ENCODE measurements around the gene ADAD2.

The ADAD2 gene

GRCh38 chr16:84178146-84178765 is 12.7 kb upstream of the ADAD2 start:
- TF ChIP-seq CTCF (IDR thresholded peaks at IDR 0.05) (no peak), ZFX (IDR thresholded peaks at IDR 0.05; ENCODE audit: borderline replicate concordance) (no peak)
- H3K27ac ChIP-seq, result peak overlapping the region; percentile 65

DNA sequence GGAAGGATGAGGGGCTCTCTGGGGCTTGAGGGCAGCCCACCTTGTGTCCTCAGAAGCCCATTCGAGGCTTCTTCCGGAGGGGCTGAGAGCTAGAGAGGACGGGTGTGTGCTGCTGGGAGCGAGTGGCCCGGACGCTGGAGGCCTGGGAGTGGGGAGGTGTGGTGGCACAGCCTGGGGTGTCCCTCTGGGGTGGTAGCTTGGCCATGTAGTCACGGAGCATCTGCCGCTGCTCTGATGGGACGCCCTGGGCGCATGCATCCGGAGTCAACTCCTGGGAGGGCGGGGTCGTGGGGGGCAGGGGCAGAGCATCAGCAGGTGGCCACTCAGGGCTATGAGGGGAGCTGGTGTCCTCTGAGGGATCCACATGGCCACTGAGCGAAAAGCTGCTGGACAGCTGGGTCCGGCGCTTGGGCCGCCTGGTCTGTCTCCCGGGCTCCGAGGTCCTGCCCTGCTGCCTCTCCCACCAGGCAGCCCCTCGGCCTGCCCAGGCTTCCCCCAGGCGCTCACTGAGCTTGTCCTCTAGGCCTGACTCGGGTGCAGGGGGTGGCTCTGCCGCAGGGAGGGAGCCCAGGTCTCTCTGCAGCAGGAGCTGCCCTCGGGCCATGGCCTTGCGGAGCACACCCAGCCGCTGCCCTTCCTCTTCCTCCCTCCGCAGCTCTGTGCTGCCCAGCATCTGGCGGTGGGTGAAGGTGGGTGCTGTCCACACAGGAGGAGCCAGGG is 11.9 kb upstream of the ADAD2 start:
- H3K27ac ChIP-seq, result no peak overlapping the region

GRCh38 chr16:84179612-84180320 is 11.2 kb upstream of the ADAD2 start:
- no peak overlapping the region for H3K27ac ChIP-seq
- TF ChIP-seq ZFX (IDR thresholded peaks at IDR 0.05; ENCODE audit: borderline replicate concordance), result no peak
- TF ChIP-seq CTCF (IDR thresholded peaks at IDR 0.05), result no peak

More for the DNA sequence above, 11.9 kb upstream of the ADAD2 start:
- TF ChIP-seq ZFX (IDR thresholded peaks at IDR 0.05; ENCODE audit: borderline replicate concordance) (no peak), CTCF (IDR thresholded peaks at IDR 0.05) (no peak)

DNA sequence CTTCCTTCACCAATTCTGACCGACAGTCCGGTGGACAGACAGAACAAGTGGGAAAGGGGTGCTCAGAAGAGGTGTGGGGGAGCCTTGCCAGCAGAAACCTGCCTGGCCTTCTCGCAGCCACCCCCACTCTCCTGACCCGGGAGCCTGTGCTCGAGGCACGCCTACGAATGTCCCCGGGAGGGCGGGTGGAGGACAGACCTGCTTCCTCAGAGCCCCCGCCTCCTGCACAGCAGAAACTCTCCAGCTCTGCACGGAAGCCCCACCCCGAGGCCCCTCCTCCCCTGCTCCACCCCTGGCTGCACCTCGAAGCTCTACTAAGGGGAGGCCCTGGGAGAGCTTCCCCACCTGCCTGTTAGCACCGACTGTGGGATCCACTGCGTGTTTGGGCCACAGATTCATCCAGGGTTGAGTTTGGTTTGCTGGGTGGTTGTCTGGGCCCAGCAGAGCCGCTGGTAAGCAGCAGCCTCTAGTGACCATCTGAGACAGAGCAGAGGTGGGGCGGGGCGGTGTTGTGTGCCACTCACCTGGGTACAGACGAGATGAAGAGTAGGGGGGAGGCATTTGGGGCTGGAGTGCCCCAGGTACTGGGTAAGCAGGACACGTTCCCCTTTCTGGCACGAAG is 10.3 kb upstream of the ADAD2 start:
- no peak overlapping the region for H3K27ac ChIP-seq
- TF ChIP-seq CTCF (IDR thresholded peaks at IDR 0.05), result no peak
- no peak for TF ChIP-seq ZFX (IDR thresholded peaks at IDR 0.05; ENCODE audit: borderline replicate concordance)

- H3K27ac ChIP-seq, result no peak overlapping the region
- TF ChIP-seq ZFX (IDR thresholded peaks at IDR 0.05; ENCODE audit: borderline replicate concordance) (no peak), CTCF (IDR thresholded peaks at IDR 0.05) (no peak)
Observed at GRCh38 chr16:84181144-84181915, 9.6 kb upstream of the ADAD2 start.

DNA sequence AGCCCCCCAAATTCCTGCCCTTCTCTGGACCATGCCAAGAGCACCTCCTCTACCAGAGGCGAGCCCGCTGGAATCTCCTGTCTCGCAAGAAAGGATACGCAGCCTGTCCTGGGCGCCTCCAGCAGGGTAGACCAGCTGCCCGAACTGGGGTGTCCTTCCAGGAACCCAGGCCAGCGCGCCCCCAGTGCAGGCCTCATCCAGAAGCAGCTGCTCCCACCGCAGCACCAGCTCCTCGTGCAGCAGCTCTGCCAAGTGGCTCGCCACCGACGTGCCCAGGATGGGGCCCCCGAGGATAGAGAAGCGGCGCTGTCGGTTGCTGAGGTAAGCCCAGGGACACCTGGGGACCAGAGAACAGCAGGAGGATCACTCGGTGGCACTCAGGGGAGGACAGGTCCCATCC is 8.9 kb upstream of the ADAD2 start:
- TF ChIP-seq CTCF (IDR thresholded peaks at IDR 0.05) (no peak), ZFX (IDR thresholded peaks at IDR 0.05; ENCODE audit: borderline replicate concordance) (no peak)
- H3K27ac ChIP-seq, result no peak overlapping the region

Measured in 22Rv1 (cell line).